ENCODE data around the gene RPUSD3.
A peak's percentile ranks its signal among the peaks of the same experiment; 100 is the strongest.

Gene RPUSD3, protein sequence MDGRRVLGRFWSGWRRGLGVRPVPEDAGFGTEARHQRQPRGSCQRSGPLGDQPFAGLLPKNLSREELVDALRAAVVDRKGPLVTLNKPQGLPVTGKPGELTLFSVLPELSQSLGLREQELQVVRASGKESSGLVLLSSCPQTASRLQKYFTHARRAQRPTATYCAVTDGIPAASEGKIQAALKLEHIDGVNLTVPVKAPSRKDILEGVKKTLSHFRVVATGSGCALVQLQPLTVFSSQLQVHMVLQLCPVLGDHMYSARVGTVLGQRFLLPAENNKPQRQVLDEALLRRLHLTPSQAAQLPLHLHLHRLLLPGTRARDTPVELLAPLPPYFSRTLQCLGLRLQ

DNA sequence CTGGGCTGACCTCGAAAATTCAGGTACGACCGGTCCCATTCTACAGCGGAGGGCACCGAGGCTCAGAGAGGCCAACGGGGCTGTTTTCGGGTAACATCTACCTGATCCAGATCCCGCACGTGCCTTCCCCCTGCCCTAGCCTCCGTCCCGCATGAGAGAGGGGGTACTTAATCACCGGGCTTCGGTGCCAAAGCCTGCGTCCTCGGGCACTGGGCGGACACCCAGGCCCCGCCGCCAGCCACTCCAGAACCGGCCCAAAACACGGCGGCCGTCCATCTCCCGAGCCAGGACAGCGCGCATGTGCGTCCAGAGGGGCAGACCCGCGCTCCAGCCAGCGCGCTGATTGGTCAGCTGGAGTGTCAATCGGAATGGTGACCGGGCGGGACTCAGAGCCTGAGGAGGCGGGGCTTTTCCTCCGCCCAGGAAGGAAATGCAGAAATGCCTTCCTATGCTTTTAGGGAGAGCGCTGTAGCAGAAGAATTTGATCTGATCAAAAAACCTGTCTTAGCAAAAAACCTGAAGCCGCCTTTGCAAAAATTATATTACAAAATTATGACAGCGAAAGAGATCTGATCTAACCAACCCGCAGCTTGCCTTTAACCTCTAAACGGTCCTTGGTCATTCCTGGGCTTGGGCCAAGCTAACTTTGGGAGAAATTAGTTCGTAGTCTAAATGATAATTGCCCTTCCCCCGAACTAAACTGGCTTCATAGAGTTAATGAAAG is at the start of gene RPUSD3:
Gene RPUSD3 (minus strand): TSS at position 294 of the 724 bp plus-strand sequence. CDS start 18 bp downstream, at position 276.
- peaks cover 35% of the 10 kb centered on the region for H3K36me3 Mint-ChIP-seq
- H3K27me3 Mint-ChIP-seq = no peaks in the 10 kb centered on the region
- H3K27ac Mint-ChIP-seq = peak within 1 kb of the TSS; percentile 90
- H3K9me3 Mint-ChIP-seq = no peaks in the 10 kb centered on the region
- peak within 1 kb of the TSS; percentile 93 for H3K4me3 Mint-ChIP-seq
- ATAC-seq = peak; percentile 99
- peaks cover 30% of the 10 kb centered on the region for H3K4me1 Mint-ChIP-seq

GRCh38 chr3:9891072-9891622 is 47.3 kb upstream of the RPUSD3 start:
- Mint-ChIP-seq H3K4me1 (peaks cover 39% of the 10 kb centered on the region), H3K9me3 (no peaks in the 10 kb centered on the region), H3K27ac (peak overlapping the region; percentile 98), H3K4me3 (peak overlapping the region; percentile 95), H3K27me3 (no peaks in the 10 kb centered on the region), H3K36me3 (peaks cover 34% of the 10 kb centered on the region)
- no peak for ATAC-seq

- H3K4me3 Mint-ChIP-seq = peak within 1 kb of the TSS; percentile 95
- H3K36me3 Mint-ChIP-seq = peaks cover 34% of the 10 kb centered on the region
- no peaks in the 10 kb centered on the region for H3K9me3 Mint-ChIP-seq
- H3K4me1 Mint-ChIP-seq = peaks cover 39% of the 10 kb centered on the region
- peak; percentile 93 for ATAC-seq
- H3K27me3 Mint-ChIP-seq = no peaks in the 10 kb centered on the region
- peak within 1 kb of the TSS; percentile 98 for H3K27ac Mint-ChIP-seq
Observed at GRCh38 chr3:9890249-9891071, 46.7 kb upstream of the RPUSD3 start, which contains the start of gene JAGN1. JAGN1 (plus strand) TSS chr3:9890610; CDS start chr3:9890723, 113 bp downstream.

DNA sequence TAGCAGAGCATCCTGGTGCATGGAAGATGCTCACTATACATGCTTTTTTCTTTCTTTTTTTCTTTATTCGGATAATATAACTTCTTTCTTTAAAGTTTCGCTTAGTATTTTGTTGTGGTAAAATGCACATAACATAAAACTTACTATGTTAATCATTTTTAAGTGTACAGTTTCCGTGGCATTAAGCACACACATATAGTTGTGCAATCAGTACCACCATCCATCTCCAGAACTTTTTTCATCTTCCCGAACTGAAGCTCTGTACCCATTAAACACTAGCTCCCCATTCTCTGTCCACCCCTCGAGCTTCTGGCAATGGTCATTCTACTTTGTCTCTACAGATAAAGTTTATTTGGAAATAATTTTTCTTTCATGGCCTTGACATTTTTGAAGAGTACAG is 45.6 kb upstream of the RPUSD3 start:
- Mint-ChIP-seq H3K4me1 (peaks cover 31% of the 10 kb centered on the region), H3K27ac (peak overlapping the region; percentile 98), H3K36me3 (peaks cover 27% of the 10 kb centered on the region), H3K4me3 (no peak overlapping the region), H3K27me3 (no peaks in the 10 kb centered on the region), H3K9me3 (no peaks in the 10 kb centered on the region)
- ATAC-seq = no peak

DNA sequence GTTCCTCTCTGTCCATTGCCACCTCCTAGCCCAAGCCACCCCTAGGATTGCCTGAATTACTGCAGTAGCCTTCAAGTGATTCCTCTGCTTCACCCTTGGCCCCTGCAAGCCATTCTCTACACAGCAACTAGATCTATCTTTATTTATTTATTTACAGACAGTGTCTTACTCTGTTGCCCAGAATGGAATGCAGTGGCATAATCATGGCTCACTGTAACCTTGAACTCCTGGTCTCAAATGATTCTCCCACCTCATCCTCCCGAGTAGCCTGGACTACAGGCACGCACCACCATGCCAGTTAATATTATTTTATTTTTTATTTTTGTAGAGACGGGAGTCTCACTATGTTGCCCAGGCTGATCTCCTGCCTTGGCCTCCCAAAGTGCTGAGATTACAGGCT is 44.7 kb upstream of the RPUSD3 start:
- Mint-ChIP-seq H3K27ac (no peak overlapping the region), H3K9me3 (no peaks in the 10 kb centered on the region), H3K4me3 (no peak overlapping the region), H3K36me3 (peaks cover 20% of the 10 kb centered on the region), H3K27me3 (no peaks in the 10 kb centered on the region), H3K4me1 (peaks cover 24% of the 10 kb centered on the region)
- no peak for ATAC-seq

DNA sequence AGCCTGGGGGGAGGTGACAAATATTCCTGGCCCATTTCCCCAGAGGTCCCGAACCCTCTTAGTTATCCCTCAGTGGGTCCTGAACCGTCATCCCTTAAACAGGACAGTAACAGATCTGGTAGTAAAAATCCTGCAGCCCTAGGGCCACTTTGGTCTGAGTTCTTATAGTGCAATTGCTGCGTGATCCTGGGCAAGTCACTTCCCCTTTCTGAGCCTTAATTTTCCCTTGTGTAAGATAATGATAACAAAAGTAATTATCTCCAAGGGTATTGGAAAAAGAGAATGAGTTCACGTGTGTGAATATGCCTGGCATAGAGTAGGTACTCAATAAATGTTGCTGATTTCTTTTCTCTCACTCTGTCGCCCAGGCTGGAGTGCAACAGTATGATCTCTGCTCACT is 43.7 kb upstream of the RPUSD3 start:
- ATAC-seq = no peak
- no peak overlapping the region for H3K4me3 Mint-ChIP-seq
- H3K9me3 Mint-ChIP-seq = no peaks in the 10 kb centered on the region
- H3K36me3 Mint-ChIP-seq = peaks cover 10% of the 10 kb centered on the region
- peaks cover 15% of the 10 kb centered on the region for H3K4me1 Mint-ChIP-seq
- H3K27me3 Mint-ChIP-seq = no peaks in the 10 kb centered on the region
- no peak overlapping the region for H3K27ac Mint-ChIP-seq

GRCh38 chr3:9886328-9886727 is 42.5 kb upstream of the RPUSD3 start:
- H3K27me3 Mint-ChIP-seq = no peaks in the 10 kb centered on the region
- H3K4me1 Mint-ChIP-seq = peaks cover 4% of the 10 kb centered on the region
- ATAC-seq = no peak
- H3K9me3 Mint-ChIP-seq = no peaks in the 10 kb centered on the region
- H3K27ac Mint-ChIP-seq = no peak overlapping the region
- H3K36me3 Mint-ChIP-seq = peaks cover 1% of the 10 kb centered on the region
- no peak overlapping the region for H3K4me3 Mint-ChIP-seq

- no peak for ATAC-seq
- no peaks in the 10 kb centered on the region for H3K9me3 Mint-ChIP-seq
- H3K4me3 Mint-ChIP-seq = no peak overlapping the region
- peaks cover 9% of the 10 kb centered on the region for H3K27me3 Mint-ChIP-seq
- H3K27ac Mint-ChIP-seq = no peak overlapping the region
- no peaks in the 10 kb centered on the region for H3K36me3 Mint-ChIP-seq
- no peaks in the 10 kb centered on the region for H3K4me1 Mint-ChIP-seq
Observed at GRCh38 chr3:9884555-9885165, 40.9 kb upstream of the RPUSD3 start.

DNA sequence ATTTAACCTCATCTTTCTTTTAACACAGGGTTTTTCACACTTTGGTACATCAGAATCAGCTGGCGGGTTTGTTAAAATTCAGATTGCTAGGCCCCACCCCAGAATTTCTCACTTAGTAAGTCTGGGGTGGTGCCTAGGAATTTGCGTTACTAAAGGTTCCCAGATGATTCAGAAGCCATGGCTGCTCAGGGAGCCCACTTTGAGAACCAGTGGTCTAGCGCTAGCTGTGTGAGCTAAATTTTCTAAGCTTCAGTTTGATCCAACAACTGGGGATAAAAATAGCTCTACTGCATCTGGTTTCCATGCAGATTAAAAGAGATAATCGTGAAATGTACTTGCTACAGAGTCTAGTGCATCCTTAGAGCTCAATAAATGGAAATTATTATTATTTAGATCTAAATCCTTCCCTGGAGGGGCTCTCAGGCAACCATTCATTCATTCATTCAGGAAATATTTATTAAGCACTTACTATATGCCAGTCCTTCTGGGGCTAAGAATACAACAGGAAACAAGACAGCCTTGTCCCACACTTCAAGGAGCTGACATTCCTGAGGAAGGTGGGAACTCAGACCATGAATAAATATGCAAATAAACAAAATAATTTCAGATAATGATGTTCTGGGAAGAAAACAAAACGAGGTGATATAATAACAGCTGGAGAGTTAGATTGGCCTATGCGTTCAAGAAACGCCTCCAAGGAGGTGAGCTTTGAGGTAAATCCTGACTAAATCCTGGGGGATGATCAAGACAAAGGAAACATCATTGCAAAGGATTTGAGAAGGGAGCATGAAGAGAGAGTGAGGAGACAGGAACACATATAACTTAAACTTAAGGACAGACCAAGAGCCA is 40.1 kb upstream of the RPUSD3 start:
- Mint-ChIP-seq H3K9me3 (no peaks in the 10 kb centered on the region), H3K27me3 (peaks cover 16% of the 10 kb centered on the region), H3K36me3 (no peaks in the 10 kb centered on the region), H3K4me1 (no peaks in the 10 kb centered on the region), H3K27ac (no peak overlapping the region), H3K4me3 (no peak overlapping the region)
- ATAC-seq = no peak

DNA sequence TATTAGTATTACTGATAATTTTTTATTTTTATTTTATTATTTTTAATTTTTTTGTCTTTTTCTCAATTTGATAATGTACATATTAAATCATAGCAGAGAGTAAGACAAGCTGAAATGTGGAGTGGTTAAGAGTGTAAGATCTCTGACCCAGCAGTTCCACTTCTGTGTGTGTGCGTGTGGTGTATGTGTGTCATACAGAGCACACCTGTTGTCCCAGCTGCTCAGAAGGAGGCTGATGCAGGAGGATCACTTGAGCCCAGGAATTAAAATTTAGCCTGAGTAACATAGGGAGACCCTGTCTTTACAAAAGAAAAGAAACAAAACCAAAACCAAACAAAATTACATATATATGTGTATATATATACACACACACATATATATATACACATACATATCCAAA is 37.6 kb upstream of the RPUSD3 start:
- no peaks in the 10 kb centered on the region for H3K9me3 Mint-ChIP-seq
- no peak overlapping the region for H3K27ac Mint-ChIP-seq
- H3K36me3 Mint-ChIP-seq = no peaks in the 10 kb centered on the region
- no peak for ATAC-seq
- H3K27me3 Mint-ChIP-seq = peaks cover 23% of the 10 kb centered on the region
- no peak overlapping the region for H3K4me3 Mint-ChIP-seq
- H3K4me1 Mint-ChIP-seq = no peaks in the 10 kb centered on the region

DNA sequence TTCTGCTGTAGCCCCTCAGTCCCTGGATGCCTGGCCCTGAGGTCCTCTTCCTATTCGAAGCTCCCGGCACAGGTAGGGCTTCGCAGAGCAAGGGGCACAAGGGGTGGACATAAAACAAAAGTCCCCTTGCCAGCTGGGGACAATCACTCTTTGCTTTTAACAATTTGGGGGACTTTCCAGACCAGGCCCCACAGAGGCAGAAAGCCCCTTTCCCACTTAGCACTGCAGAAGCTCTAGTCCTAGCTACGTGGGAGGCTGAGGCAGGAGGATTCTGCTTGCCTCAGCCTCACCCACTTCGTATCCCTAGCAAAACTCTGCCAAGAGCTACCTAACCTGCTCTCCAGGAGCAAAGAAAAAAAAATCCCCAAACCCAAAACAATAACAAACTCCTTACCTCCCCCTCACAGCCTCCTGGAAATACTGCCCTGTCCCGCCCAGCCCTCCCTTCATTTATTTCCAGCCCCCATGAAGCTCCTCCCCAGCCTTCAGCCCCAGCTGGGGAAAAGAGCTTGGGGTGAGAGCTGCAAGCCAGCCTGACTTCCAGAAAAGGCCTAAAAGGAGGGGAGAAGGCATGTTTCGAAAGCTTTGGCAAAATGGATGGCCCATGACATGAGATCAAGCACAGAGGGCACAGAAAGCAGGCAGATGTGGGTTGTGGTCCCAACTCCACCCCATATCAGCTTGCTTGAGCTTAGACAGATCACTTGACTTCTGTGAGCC is 36.2 kb upstream of the RPUSD3 start, which contains the start of gene CIDEC:
Gene CIDEC (minus strand): TSS at position 424 of the 720 bp plus-strand sequence. CDS start 1,767 bp downstream, outside the sequence.
- Mint-ChIP-seq H3K4me3 (no peak within 1 kb of the TSS), H3K4me1 (no peaks in the 10 kb centered on the region), H3K36me3 (no peaks in the 10 kb centered on the region), H3K27ac (no peak within 1 kb of the TSS), H3K9me3 (no peaks in the 10 kb centered on the region), H3K27me3 (peaks cover 23% of the 10 kb centered on the region)
- no peak for ATAC-seq

GRCh38 chr3:9878700-9879099 is 34.9 kb upstream of the RPUSD3 start:
- H3K4me1 Mint-ChIP-seq = no peaks in the 10 kb centered on the region
- H3K27me3 Mint-ChIP-seq = peaks cover 23% of the 10 kb centered on the region
- no peaks in the 10 kb centered on the region for H3K36me3 Mint-ChIP-seq
- H3K4me3 Mint-ChIP-seq = no peak overlapping the region
- peak overlapping the region; percentile 24 for H3K27ac Mint-ChIP-seq
- H3K9me3 Mint-ChIP-seq = no peaks in the 10 kb centered on the region
- ATAC-seq = no peak

DNA sequence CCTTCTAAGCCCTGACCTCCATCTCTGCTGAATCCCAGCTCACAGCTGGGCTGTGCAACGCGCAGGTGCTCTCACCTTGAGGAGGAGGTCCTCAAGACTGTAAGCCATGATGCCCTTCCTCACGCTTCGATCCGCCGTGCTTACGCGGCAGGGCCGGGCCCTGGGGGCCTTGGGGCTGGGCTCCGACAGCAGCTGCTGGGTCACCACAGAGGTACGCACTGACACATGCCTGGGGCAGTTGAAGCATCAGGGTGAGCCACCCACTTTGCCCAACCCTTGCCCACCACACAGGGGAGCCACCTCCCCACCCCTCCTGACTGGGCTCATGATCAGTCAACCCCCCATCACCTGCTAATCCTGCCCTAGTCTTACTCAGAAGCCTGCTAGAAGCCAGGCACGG is 33.2 kb upstream of the RPUSD3 start:
- peak; percentile 24 for ATAC-seq
- no peaks in the 10 kb centered on the region for H3K36me3 Mint-ChIP-seq
- no peak overlapping the region for H3K27ac Mint-ChIP-seq

More for the DNA sequence above, 33.2 kb upstream of the RPUSD3 start:
- Mint-ChIP-seq H3K4me3 (no peak overlapping the region), H3K4me1 (no peaks in the 10 kb centered on the region), H3K27me3 (peaks cover 23% of the 10 kb centered on the region), H3K9me3 (no peaks in the 10 kb centered on the region)
